Parathyroid adenoma (tissue), 2 donors: ENCODE results near the gene TEDC2.
"Not testable (repeated sequence)": the region's sequence is repeated elsewhere in the genome, so short reads cannot be mapped to it uniquely, and the experiment has no call there.

Experiments used
- H2AFZ ChIP-seq: fragments of 300-600 bp; sonication (generic); one replicate; pipeline ENCODE4 v1.7.0; 2017; ENCODE audit warnings: antibody characterized with exemption, mild to moderate bottlenecking
- H3K27ac ChIP-seq: fragments of 300-600 bp; sonication (generic); one replicate; pipeline ENCODE4 v1.7.0; 2017
- H3K27me3 ChIP-seq: fragments of 300-600 bp; sonication (generic); one replicate; pipeline ENCODE4 v1.7.0; 2017; ENCODE audit warnings: low read length; ENCODE audit not compliant: control insufficient read depth, insufficient read depth
- H3K36me3 ChIP-seq: fragments of 300-600 bp; sonication (generic); one replicate; pipeline ENCODE4 v1.7.0; 2017; ENCODE audit warnings: low read length; ENCODE audit not compliant: control insufficient read depth, insufficient read depth
- H3K4me1 ChIP-seq: fragments of 300-600 bp; sonication (generic); one replicate; pipeline ENCODE4 v1.7.0; 2017; ENCODE audit warnings: control low read depth
- H3K4me2 ChIP-seq: fragments of 300-600 bp; sonication (generic); one replicate; pipeline ENCODE4 v1.7.0; 2017; ENCODE audit warnings: low read length
- H3K4me3 ChIP-seq: fragments of 300-600 bp; sonication (generic); one replicate; pipeline ENCODE4 v1.7.0; 2017; ENCODE audit warnings: low read depth, low read length
- H3K79me2 ChIP-seq: fragments of 300-600 bp; sonication (generic); one replicate; pipeline ENCODE4 v1.7.0; 2017; ENCODE audit warnings: control low read depth
- H3K9ac ChIP-seq: fragments of 300-600 bp; sonication (generic); one replicate; pipeline ENCODE4 v1.7.0; 2017; ENCODE audit warnings: mild to moderate bottlenecking
- H3K9me3 ChIP-seq: fragments of 300-600 bp; sonication (generic); one replicate; pipeline ENCODE4 v1.7.0; 2017; ENCODE audit warnings: low read length; ENCODE audit not compliant: control insufficient read depth
- TF ChIP-seq, protein P1 (sequence below): fragments of 300-600 bp; sonication (generic); IDR thresholded peaks from one replicate; pipeline ENCODE4 v1.7.0; 2017; ENCODE audit warnings: antibody characterized with exemption, mild to moderate bottlenecking
- donor health status: primary hyperparathyroidism.

The TEDC2 gene

GRCh38 chr16:2437032-2437790 is 22.7 kb upstream of the TEDC2 start:
- Histone ChIP-seq H3K36me3 (no peaks in the 10 kb centered on the region), H3K4me2 (no peak overlapping the region), H3K4me3 (no peak overlapping the region), H2AFZ (no peak overlapping the region), H3K9me3 (no peaks in the 10 kb centered on the region), H3K9ac (no peak overlapping the region), H3K4me1 (no peaks in the 10 kb centered on the region), H3K79me2 (no peaks in the 10 kb centered on the region), H3K27ac (no peak overlapping the region), H3K27me3 (no peaks in the 10 kb centered on the region)
- TF ChIP-seq, protein P1, sequence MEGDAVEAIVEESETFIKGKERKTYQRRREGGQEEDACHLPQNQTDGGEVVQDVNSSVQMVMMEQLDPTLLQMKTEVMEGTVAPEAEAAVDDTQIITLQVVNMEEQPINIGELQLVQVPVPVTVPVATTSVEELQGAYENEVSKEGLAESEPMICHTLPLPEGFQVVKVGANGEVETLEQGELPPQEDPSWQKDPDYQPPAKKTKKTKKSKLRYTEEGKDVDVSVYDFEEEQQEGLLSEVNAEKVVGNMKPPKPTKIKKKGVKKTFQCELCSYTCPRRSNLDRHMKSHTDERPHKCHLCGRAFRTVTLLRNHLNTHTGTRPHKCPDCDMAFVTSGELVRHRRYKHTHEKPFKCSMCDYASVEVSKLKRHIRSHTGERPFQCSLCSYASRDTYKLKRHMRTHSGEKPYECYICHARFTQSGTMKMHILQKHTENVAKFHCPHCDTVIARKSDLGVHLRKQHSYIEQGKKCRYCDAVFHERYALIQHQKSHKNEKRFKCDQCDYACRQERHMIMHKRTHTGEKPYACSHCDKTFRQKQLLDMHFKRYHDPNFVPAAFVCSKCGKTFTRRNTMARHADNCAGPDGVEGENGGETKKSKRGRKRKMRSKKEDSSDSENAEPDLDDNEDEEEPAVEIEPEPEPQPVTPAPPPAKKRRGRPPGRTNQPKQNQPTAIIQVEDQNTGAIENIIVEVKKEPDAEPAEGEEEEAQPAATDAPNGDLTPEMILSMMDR, result no peak

GRCh38 chr16:2438121-2438520 is 21.8 kb upstream of the TEDC2 start:
- H2AFZ ChIP-seq, result no peak overlapping the region
- no peaks in the 10 kb centered on the region for H3K4me1 ChIP-seq
- H3K4me3 ChIP-seq, result no peak overlapping the region
- no peaks in the 10 kb centered on the region for H3K27me3 ChIP-seq
- H3K36me3 ChIP-seq, result no peaks in the 10 kb centered on the region
- H3K9me3 ChIP-seq, result no peaks in the 10 kb centered on the region
- H3K4me2 ChIP-seq, result no peak overlapping the region
- TF ChIP-seq, protein P1, result no peak
- no peaks in the 10 kb centered on the region for H3K79me2 ChIP-seq
- no peak overlapping the region for H3K27ac ChIP-seq
- H3K9ac ChIP-seq, result no peak overlapping the region

DNA sequence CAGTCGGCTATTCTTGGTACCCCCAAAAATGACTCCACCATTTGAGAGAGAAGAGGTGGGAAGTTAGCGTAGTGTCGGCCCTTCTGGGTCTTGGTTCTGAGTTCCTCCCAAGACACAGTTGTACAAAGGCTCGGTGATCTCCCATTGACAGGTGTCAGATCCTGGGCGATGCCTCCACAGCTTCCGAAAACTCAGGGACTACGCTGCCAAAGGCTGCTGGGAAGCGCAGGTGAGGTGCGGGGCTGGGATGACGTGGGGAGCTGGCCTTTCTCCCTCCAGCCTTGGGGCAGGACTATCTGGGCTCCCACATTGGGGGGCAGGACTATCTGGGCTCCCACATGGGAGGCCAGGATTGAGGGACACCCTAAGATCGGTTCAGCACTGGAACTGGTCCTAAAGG is 20.3 kb upstream of the TEDC2 start:
- Histone ChIP-seq H3K4me1 (no peaks in the 10 kb centered on the region), H3K9me3 (no peaks in the 10 kb centered on the region), H3K4me3 (no peak overlapping the region), H3K9ac (no peak overlapping the region), H3K4me2 (no peak overlapping the region), H3K27ac (no peak overlapping the region), H2AFZ (no peak overlapping the region), H3K36me3 (no peaks in the 10 kb centered on the region), H3K79me2 (no peaks in the 10 kb centered on the region), H3K27me3 (no peaks in the 10 kb centered on the region)
- TF ChIP-seq, protein P1, result no peak

DNA sequence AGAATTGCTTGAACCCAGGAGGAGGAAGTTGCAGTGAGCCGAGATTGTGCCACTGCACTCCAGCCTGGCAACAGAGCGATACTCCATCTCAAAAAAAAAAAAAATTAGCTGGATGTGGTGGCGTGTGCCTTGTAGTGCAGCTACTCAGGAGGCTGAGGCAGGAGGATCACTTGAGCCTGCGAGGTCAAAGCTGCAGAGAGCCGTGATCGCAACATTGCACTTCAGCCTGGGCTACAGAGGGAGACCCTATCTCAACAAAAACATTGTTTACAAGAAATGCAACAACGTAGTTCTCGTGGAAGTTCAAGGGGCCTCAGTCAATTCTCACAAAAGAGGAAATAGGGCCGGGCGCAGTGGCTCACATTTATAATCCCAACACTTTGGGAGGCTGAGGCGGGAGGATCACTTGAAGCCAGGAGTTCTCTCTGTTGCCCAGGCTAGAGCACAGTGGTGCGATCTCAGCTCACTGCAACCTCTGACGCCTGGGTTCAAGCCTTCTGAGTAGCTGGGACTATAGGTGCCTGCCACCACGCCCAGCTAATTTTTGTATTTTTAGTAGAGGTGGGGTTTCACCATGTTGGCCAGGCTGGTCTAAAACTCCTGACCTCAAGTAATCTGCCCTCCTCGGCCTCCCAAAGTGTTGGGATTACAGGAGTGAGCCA is 18.6 kb upstream of the TEDC2 start:
- H3K4me1 ChIP-seq, H3K36me3 ChIP-seq, H2AFZ ChIP-seq, H3K27me3 ChIP-seq, H3K79me2 ChIP-seq, H3K27ac ChIP-seq, H3K4me3 ChIP-seq, H3K9ac ChIP-seq, H3K9me3 ChIP-seq, H3K4me2 ChIP-seq: not testable (repeated sequence)

DNA sequence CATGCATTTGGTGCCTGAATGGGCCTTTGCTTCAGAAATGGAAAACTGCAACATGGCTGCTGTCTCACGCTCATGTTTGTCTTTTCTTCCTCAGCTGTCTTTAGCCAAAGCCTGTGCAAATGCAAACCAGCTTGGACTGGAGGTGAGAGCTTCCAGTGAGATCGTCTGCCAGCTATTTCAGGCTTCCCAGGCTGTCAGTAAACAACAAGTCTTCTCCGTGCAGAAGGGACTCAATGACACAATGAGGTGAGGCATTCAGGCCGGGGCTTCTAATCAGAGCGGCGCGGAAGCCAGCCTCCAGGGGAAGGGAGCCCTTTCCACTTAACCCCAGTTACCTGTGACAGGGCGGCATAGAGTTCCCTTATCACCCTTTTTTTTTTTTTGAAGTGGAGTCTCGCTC is 16.4 kb upstream of the TEDC2 start:
- H3K4me1 ChIP-seq, result no peaks in the 10 kb centered on the region
- H3K4me2 ChIP-seq, result no peak overlapping the region
- TF ChIP-seq, protein P1, result no peak
- H3K27ac ChIP-seq, result no peak overlapping the region
- no peaks in the 10 kb centered on the region for H3K79me2 ChIP-seq
- no peaks in the 10 kb centered on the region for H3K36me3 ChIP-seq
- H3K27me3 ChIP-seq, result no peaks in the 10 kb centered on the region
- no peak overlapping the region for H2AFZ ChIP-seq
- H3K4me3 ChIP-seq, result no peak overlapping the region
- H3K9me3 ChIP-seq, result no peaks in the 10 kb centered on the region
- H3K9ac ChIP-seq, result no peak overlapping the region
